Motor neuron (in vitro differentiated cells): ENCODE results near the gene DDX41. TPM values are rescaled to one million over a fixed set of nuclear protein-coding genes. Genes with fewer than 3 reads are reported as not detected.

ENCODE experiments used
- total RNA-seq, 8 experiments: library from RNA; unstranded; fragments of 300-600 nt; gene quantifications; 2 replicates each; pipeline versions ENCODE4 v1.2.3 to v1.2.4, GENCODE V29; 2022

DDX41 gene
- total RNA-seq, 8 experiments from 2014 or later, result 72.7 to 158 (median 97.0) TPM

Other genes starting within 250 kb of the DDX41 start
- gene RAB24, start 213.2 kb downstream of the DDX41 start, total RNA-seq, result 10 to 100 TPM; 14.6 to 34.0 (median 23.8) TPM
- gene PRELID1, start 213.2 kb downstream of the DDX41 start, total RNA-seq, result 100 to 1,000 TPM in 3 of 8 experiments, 10 to 100 TPM in 5; 64.9 to 154 (median 93.2) TPM
- 10 to 100 TPM in 2 of 8 experiments, 1 to 10 TPM in 6; 2.4 to 34.1 (median 6.3) TPM for gene MXD3, start 205.1 kb downstream of the DDX41 start, total RNA-seq
- gene LMAN2, start 165.3 kb downstream of the DDX41 start, total RNA-seq, result 100 to 1,000 TPM in 4 of 8 experiments, 10 to 100 TPM in 4; 48.3 to 219 (median 111) TPM
- 10 to 100 TPM in 1 of 8 experiments, 1 to 10 TPM in 7; 2.3 to 23.9 (median 4.7) TPM for gene RGS14, start 159.0 kb downstream of the DDX41 start, total RNA-seq
- under 1 TPM in 6 of 8 experiments, not detected in 2; 0.05 to 0.94 (median 0.42) TPM for gene SLC34A1, start 132.5 kb downstream of the DDX41 start, total RNA-seq
- gene PFN3, start 116.3 kb downstream of the DDX41 start, total RNA-seq, result under 1 TPM in 1 of 8 experiments, not detected in 7; 0.92 TPM
- gene F12, start 107.4 kb downstream of the DDX41 start, total RNA-seq, result 1 to 10 TPM; 1.0 to 6.5 (median 2.4) TPM
- 10 to 100 TPM; 16.2 to 29.5 (median 21.5) TPM for gene GRK6, start 90.3 kb downstream of the DDX41 start, total RNA-seq
- 1 to 10 TPM; 2.0 to 8.1 (median 3.8) TPM for gene PRR7, start 70.1 kb downstream of the DDX41 start, total RNA-seq
- gene DBN1, start 43.3 kb downstream of the DDX41 start, total RNA-seq, result 100 to 1,000 TPM in 6 of 8 experiments, 10 to 100 TPM in 2; 70.8 to 406 (median 136) TPM
- 100 to 1,000 TPM in 2 of 8 experiments, 10 to 100 TPM in 6; 24.6 to 116 (median 54.3) TPM for gene PDLIM7, start 19.4 kb downstream of the DDX41 start, total RNA-seq
- 1 to 10 TPM in 7 of 8 experiments, under 1 TPM in 1; 0.92 to 4.9 (median 2.4) TPM for gene DOK3, start 7.1 kb downstream of the DDX41 start, total RNA-seq
- gene FAM193B, start 37.6 kb upstream of the DDX41 start, total RNA-seq, result 10 to 100 TPM; 29.0 to 71.4 (median 46.5) TPM
- gene TMED9, start 75.2 kb upstream of the DDX41 start, total RNA-seq, result 100 to 1,000 TPM in 2 of 8 experiments, 10 to 100 TPM in 6; 74.7 to 166 (median 94.9) TPM
- 10 to 100 TPM; 19.6 to 37.5 (median 25.4) TPM for gene B4GALT7, start 83.2 kb upstream of the DDX41 start, total RNA-seq